ENCODE measurements around the gene TPCN1. TPM values are rescaled to one million over a fixed set of nuclear protein-coding genes. Genes with fewer than 3 reads are reported as not detected.

The TPCN1 gene
- total and polyA plus RNA-seq, 2 of the 8 experiments (the other 6 are each of a cell fraction or from before 2014, with no cell fraction given): 14.9 to 21.4 TPM

- TF ChIP-seq GABPA (IDR thresholded peaks at IDR 0.05; ENCODE audit: borderline replicate concordance, insufficient read depth, low read length): no peak
- TF ChIP-seq, protein P1, sequence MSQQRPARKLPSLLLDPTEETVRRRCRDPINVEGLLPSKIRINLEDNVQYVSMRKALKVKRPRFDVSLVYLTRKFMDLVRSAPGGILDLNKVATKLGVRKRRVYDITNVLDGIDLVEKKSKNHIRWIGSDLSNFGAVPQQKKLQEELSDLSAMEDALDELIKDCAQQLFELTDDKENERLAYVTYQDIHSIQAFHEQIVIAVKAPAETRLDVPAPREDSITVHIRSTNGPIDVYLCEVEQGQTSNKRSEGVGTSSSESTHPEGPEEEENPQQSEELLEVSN (IDR thresholded peaks at IDR 0.05): peak; percentile 87
- peak; percentile 65 for TF ChIP-seq POLR2AphosphoS5 (IDR thresholded peaks at IDR 0.05; ENCODE audit: low read depth, low read length)
- TF ChIP-seq, protein P2, sequence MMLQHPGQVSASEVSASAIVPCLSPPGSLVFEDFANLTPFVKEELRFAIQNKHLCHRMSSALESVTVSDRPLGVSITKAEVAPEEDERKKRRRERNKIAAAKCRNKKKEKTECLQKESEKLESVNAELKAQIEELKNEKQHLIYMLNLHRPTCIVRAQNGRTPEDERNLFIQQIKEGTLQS (IDR thresholded peaks at IDR 0.05; ENCODE audit: insufficient read depth, low read depth, low read length): no peak
- peak; percentile 71; the same call in 1 of the 2 replicates for TF ChIP-seq TBP (IDR thresholded peaks at IDR 0.05; ENCODE audit: low read depth, low read length)
- no peak for TF ChIP-seq BRCA1 (IDR thresholded peaks at IDR 0.05; ENCODE audit: low read depth, low read length)
- peak; percentile 62 for TF ChIP-seq MAX (IDR thresholded peaks at IDR 0.05)
- TF ChIP-seq CTBP2 (IDR thresholded peaks at IDR 0.05; ENCODE audit: borderline replicate concordance, insufficient read depth, insufficient read length, low read length): no peak
- TF ChIP-seq BCL11A (IDR thresholded peaks at IDR 0.05; ENCODE audit: low read depth in 2 of 2, low read length in 2 of 2): no peak
- no peak for TF ChIP-seq RXRA (IDR thresholded peaks at IDR 0.05; ENCODE audit: insufficient read depth, low read depth, low read length)
- TF ChIP-seq POLR2A (IDR thresholded peaks at IDR 0.05; ENCODE audit: control extremely low read depth in 1 of 2, low read depth in 2 of 2, low read length in 2 of 2): peak in 1 of 2 experiments; percentile 87; a peak in 2 of 3 replicates
- TF ChIP-seq HDAC2 (IDR thresholded peaks at IDR 0.05; ENCODE audit: borderline replicate concordance in 1 of 2, low read depth in 2 of 2, low read length in 2 of 2): no peak
- no peak for TF ChIP-seq SIRT6 (IDR thresholded peaks at IDR 0.05; ENCODE audit: low read length)
These were observed 113.7 kb downstream of the TPCN1 start, which contains the start of gene SLC8B1 (continued) for GRCh38 chr12:113334786-113335539.

All from H1 (cell line).